Dedifferentiated amniotic fluid mesenchymal stem cell (primary cell): ENCODE measurements around the gene EXOC6.

ENCODE experiments used
- DNase-seq: peaks from one replicate; pipeline ENCODE4 v3.0.0-alpha.2; 2016; ENCODE audit errors: extremely low spot score

The EXOC6 gene, protein sequence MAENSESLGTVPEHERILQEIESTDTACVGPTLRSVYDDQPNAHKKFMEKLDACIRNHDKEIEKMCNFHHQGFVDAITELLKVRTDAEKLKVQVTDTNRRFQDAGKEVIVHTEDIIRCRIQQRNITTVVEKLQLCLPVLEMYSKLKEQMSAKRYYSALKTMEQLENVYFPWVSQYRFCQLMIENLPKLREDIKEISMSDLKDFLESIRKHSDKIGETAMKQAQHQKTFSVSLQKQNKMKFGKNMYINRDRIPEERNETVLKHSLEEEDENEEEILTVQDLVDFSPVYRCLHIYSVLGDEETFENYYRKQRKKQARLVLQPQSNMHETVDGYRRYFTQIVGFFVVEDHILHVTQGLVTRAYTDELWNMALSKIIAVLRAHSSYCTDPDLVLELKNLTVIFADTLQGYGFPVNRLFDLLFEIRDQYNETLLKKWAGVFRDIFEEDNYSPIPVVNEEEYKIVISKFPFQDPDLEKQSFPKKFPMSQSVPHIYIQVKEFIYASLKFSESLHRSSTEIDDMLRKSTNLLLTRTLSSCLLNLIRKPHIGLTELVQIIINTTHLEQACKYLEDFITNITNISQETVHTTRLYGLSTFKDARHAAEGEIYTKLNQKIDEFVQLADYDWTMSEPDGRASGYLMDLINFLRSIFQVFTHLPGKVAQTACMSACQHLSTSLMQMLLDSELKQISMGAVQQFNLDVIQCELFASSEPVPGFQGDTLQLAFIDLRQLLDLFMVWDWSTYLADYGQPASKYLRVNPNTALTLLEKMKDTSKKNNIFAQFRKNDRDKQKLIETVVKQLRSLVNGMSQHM

DNA sequence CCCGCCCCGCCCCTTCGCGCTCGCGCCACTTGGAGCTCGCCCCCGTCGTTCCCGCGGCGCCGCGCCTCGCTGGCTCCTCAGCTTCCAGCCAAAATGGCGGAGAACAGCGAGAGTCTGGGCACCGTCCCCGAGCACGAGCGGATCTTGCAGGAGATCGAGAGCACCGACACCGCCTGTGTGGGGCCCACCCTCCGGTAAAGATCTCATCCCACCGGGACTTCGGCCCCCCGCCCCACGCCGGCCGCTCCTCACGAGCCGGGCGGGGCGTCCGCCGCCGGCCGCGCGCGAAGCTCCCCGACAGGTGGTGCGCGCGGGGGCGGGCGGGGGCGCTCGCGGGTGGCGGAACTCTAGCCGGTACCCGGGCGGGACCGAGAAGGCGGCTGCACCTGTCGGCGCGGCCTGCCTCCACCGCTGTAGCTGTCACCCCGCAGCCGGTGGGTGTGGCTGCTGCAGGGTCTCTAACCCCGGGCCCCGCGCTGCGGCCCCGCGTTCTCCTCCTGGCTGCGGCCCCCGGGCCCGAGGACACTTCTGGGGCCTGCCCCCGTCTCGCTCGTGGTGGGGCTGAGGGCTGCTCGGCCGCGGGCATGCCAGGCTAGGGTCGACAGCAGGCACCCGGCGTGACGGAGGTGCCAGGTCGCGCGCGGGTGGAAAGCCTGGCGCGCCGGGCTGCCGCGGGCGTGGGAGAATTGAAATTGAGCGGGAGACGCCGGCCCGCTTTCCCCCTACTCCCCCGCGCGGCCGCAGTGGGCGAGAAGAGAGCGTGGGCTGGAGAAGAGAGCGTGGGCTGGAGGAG lies at the start of gene EXOC6:
Gene EXOC6 (plus strand): TSS at position 80 of the 793 bp plus-strand sequence. CDS start 14 bp downstream, at position 94.
- peak; percentile 58 for DNase-seq

DNA sequence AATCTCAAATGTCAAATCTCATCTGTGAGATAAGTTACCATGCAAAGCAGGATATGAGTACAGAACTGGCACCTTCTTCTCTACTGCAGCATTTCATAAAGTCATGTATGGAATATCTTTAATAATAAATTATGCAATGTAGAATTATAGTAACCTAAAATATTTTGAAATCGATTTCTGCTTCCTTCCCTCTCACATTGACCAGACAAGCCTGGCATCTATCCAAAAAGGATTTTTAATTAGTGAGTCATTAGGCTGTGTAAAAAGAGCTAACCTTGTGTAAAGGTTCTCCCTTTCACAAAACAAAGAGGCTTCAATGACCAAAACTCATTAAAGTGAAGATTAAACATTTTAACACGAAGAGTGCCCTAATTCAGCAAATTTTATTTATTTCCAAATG lies 48.8 kb upstream of the EXOC6 start:
- no peak for DNase-seq

DNA sequence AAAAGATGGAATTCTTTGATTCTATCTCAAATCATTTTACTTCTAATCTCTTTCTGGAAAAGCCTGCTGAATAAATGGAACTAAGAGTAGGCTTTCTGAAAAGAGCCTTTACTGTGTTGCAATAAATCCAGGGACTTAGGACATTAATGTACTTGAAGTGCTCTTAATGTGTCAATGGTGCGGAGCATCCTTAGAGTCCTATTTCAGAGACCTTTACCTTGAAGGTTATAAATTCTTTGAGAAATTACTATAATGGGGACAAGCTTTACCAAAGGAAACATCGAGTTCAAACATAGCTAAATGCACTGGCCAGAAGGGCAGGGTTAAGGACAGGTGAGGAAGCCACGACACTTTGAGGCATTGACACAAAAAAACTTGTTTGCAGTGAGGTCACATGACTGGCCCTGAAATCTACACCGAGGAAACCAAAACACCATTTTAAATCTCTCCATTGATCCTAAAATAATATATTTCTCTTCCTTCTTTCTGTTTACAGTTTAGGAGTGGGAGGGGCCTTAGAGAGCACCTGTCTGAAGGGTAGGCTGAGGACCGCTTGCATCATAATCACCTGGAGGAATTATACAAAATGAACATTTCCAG lies 48.1 kb upstream of the EXOC6 start:
- no peak for DNase-seq

DNA sequence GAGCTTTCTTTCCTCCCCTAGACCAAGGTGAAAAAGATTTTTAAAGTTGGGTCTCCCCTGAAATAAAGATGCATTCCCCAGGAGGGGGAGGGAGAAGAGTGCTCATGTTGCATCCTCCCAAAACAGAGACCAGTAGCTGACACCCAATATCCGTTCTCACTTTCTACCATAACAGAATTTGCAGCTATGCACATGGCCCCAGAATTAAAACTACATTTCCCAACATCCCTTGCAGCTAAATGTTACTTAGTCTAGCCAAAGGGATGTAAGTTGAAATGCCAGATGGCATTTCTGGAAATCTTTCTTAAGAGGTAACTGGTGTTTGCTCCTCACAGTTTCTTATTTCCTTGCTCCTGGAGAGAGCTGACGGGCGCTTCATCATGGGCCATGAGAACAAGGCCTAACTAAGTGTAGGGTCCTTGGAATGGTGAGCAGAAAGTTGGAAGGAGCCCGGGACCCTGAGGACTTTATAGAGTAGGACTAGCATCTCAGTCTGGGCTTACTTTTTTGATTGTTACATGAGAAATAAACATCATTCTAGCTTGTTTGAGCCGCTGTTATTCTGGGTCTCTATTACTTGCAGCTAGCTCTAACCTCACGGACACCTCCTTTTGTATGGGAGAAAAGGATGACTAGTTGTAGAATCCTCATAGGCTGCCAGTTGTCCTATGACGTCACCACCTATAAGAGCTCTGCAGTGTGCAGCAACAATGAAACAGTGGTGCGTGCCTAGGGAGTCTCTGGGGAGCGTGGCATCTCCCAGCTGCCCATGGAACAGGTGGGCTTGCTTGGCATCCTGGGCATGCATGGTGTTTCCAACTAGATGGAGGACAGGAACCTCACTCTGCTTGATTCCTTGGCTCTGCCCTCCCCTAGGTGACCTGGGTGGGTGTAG lies 46.1 kb upstream of the EXOC6 start:
- DNase-seq = no peak

DNA sequence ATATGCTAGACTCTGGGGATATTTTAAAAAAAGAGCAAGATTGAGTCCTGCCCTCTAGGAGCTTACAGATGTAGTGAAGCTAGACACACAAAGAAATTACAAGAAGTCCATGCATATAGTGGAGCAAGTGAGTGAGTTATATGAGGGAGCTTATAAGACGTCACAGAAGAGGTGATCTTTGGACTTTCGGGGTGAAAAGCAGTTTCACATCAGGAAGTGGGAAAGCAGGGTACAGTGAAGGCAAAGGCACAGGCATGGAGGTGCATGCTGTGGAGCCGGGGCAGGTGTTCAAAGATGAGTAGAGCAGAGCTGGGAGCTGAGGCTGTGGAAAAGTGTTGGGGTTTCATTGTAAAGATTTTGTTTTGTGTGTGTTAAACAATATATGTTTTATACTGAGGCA lies 38.5 kb upstream of the EXOC6 start:
- DNase-seq = no peak

DNA sequence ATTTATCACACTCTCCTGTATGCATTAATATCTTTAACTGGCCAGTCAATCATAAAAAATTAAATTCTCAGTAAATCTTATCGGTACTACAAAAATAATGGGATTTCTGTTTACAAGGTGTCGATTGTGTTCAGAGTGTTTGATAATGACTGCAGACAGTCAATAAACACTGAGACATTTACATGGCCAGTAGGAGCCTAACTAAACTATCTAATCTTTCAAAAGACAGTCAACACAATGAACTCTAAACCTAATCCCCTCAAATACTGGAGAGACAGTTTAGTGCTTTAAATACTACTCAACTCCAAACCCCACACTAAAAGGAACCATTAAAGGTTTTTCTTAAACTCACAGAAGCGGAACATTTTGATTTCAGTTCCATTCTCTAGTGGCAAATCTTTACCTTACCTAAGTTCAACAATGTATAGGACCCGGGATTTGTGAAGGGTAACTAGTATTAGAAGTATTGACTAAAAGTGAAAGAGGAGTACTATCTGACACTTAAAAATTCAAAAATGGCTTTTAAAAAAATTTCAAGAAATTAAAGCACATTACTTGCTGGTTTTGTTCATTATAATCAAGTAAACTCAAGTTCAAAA lies 37.3 kb upstream of the EXOC6 start:
- no peak for DNase-seq

DNA sequence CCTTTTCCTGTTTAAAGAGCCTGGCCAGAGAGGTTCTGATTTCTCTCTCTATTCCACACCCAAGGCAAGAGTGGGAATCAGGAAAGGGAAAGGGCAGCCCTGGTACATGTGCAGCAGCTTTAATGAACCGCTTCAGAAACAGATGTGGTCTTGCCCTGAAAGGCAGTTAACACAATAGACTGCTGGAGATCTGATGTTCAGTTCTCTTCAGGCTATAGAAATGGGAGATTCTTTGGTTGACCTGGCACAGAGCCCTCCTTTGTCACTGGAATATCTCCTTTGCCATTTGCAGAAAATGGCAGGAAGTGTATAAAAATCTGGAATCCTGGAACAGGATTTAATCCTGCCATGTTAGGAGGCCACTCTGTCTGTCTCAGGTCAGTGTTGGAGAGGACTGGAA lies 36.3 kb upstream of the EXOC6 start:
- DNase-seq = no peak

DNA sequence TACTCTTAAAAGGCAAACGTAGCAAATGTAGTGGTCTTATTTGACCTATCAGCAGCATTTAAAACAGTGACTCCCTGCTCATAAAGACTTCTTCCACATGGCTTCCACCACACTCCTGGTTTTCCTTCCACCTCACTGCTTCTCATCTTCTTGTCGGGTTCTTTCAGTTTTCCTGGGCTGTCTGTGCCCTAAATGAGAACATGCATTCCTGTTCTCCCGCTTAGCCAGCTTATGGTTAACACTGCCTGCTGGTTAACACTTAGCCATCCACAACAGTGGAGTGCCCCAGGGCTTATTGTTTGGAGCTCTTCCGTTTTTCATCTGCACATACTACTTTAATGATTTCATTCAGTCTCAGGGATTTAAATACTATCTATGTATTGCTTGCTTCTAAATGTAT lies 34.3 kb upstream of the EXOC6 start:
- DNase-seq = no peak

DNA sequence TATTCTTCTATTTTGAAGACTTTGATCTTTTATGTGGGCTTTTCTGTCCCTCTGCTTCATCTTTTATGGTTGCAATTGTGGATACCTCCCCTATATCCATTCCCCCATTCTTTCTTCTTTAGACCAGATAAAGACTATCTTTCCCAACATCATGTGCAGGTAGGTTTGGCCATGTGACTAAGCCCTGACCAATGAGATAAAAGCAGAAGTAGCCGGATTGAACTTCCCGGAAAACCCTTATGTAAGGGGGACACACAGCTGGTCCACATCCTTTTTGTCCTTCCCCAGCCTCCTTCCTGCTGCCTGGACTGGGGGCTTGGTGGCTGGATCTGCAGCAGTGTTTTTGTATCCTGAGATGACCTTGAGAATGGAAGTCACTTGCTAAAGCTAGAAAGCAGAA lies 33.5 kb upstream of the EXOC6 start:
- DNase-seq = no peak

DNA sequence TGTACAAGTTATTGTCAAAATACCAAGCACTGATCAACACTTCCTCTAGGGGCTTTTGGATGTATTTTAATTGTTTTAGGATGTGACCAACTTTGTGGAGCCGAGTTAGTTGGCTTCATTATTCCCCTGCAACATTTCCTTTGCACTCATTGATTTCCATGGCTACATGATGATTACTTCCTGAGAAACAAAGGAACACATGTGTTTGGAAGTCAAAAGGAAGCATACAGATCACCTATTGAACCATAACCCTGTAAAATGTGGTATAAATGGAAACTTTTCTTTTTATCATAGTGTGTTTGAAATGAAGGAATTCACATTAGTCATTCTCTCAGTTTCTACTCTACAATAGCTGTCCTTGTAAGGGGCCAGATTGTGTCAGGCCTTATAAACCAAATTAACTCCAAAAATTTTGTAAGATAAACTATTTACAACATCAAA lies 32.2 kb upstream of the EXOC6 start:
- no peak for DNase-seq

DNA sequence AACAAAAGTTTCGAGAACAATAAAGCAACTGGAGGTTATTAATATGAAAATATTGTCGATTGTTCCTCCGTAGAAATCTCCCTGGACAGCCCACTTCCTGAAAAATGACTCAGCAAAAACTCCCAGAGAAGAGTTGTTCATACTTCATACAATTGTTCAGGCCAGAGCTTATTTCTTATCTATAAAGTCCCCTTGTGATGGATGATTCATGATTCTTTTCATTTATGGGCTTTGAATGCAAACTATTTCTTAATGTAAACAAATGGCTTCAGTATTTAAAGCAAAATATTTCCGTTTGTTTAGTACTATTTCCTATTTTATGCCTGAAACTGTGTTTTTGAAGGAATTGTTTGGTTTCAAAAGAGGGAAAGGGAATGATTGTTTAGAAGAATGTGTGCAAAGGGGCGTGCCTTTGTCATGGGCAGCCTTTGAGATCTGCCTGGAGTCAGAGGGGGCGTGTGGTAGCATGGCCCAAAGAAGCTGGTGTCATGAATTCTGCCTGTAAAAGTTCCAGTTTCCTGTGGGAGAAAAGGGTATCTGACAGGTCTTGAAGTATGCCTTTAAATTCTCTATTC lies 26.2 kb upstream of the EXOC6 start:
- DNase-seq = peak; percentile 85

DNA sequence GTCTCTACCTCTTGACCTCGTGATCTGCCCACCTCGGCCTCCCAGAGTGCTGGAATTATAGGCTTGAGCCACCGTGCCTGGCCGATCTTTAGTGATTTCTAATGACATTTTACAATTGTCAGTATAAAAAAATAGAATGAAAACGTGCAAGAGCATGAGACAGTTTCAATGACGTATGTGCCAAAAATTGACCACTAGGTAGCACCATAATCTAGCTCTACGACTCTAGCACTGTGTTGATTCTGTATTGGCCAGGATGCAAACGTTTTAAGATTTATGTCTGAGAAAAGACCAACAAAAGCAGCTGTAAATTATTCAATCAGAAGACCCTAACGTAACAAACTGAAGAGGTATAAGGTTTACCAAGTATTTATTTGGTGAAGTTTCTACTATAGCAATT lies 25.4 kb upstream of the EXOC6 start:
- no peak for DNase-seq

DNA sequence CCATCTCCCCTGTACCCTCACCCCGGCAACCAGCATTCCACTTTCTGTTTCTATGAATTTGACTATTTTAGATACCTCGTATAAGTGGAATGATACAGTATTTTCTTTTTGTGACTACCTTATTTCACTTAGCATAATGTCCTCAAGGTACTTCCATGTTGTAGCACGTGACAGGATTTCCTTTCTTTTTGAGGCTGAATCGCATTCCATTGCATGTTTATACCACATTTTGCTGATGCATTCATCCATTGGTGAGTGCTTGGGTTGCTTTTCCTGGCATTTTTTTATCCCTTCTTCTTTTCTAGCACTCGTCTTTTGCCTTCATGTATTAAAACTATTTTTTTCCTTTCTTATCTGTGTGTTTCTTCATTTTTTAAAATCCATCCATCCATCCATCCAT lies 22.3 kb upstream of the EXOC6 start:
- DNase-seq = no peak

DNA sequence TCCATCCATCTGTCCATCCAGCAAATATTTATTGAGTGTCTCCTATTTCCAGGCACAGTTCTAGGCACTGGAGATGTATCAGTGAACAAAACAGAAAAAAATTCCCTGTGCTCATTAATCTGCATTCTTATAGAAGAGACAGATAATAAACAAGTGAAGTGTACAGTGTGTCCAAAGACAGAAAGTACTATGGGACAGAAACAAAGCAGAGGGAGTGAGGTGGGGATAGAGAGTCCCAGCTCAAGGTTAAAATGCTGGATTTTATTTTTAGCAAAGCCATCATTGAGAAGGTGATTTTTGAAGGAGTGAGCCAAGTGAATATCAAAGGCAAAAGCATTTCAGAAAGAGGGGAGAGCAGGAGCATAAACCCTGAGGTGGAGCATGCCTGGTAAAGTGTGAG lies 21.8 kb upstream of the EXOC6 start:
- no peak for DNase-seq

DNA sequence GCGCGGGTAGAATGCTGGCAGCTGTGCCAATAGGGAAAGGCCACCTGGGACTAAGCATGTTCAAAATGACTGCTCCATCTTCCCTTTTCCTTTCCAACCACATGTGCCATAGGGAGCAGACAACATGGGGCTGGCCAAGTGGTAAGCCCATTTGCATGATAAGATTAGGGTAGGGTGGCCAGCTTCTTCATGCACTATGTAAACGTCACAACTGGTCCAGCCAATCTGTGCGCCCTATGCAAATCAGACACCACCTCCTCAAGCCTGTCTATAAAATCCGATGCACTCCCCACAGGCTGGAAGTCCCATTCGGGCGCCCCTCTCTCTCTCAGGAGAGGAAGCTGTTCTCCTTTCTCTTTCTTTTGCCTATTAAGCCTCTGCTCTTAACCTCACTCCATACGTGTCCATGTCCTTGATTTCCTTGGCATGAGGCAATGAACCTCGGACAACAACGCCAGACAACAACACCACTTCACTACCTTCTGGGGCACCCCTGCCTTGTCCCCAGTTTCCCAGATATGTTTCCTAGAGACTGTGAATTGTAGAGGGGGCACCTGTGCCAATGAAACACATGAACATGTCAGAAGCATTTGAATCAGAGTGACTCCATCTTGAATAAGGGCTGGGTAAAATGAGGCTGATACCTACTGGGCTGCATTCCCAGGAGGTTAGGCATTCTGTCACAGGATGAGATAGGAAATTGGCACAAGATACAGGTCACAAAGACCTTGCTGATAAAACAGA lies 19.1 kb upstream of the EXOC6 start:
- no peak for DNase-seq

DNA sequence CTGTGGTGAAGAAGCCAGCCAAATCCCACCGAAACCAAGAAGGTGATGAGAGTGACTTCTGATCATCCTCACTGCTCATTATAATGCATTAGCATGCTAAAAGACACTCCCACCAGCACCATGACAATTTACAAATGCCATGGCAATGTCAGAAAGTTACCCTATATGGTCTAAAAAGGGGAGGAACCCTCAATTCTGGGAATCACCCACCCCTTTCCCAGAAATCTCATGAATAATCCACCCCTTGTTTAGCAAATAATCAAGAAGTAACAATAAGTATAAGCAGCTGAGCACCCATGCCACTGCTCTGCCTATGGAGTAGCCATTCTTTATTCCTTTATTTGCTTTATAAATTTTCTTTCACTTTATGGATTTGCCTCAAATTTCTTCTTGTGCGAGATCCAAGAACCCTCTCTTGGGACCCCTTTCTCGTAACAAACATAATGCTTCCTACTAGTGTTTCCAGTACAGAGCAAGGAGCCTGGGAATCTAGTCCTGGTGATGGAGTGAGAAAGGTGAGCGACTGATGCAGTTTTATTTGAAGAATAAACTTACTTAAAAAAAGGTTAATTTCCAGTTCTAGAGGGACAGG lies 18.4 kb upstream of the EXOC6 start:
- DNase-seq = no peak

DNA sequence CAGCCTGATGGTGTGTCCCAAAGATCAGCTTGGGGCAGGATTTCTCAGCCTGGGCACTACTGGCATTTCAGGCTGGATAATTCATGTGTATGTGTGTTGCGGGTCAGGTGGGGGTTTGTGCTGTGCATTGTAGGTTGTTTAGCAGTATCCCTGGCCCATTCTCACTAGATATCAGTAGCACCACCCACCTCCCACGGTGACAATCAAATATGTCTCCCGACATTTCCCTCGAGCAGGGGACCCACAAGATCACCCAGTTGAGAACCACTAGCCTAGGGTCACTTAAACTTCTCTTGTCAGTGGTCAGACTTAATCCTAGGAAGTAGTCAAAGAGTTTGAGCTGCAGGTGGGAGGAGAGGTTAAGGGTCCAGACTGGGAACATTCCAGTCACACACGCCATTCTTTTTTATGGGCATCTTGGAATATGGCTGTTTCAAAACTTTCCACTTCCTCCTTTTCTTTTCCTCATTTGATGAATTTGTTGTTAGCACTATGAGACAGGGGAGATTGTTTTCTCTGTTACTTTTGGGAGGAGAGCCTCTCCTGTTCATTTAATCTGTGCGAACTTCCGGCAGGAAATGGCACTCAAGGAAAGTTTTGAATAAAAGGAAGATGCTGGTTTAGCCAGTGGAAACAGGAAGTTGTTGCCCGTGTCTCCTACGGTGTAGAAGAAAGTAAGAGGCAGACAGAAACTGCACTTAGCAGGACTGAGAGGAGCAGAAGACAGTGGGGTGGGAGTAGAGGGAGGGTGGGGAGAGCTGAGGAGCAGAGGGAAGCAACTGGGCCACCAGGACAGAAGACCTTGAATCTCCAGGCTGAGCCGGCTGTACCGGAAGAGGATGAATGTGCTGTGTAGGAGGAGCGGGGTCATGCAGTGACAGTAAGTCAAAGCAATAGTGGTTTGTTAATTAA lies 17.6 kb upstream of the EXOC6 start:
- DNase-seq = no peak

DNA sequence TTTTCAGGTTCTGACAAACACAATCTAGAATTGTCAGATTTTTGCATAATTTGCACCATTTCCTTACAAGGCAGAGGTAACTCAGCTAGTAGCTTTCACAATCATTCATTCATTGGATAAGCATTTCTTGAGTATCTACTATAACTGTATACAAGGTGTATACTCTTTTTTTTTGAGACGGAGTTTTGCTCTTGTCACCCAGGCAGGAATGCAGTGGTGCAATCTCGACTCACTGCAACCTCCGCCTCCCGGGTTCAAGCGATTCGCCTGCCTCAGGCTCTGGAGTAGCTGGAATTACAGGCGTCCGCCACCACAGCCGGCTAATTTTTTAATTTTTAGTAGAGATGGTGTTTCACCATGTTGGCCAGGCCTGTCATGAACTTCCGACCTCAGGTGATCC lies 16.2 kb upstream of the EXOC6 start:
- DNase-seq = no peak
